HuH-7 (cell line): ENCODE data around the gene CBR4.
"Not testable (repeated sequence)": the region's sequence is repeated elsewhere in the genome, so short reads cannot be mapped to it uniquely, and the experiment has no call there.

Source experiments
- DNase-seq: peaks from one replicate; pipeline ENCODE4 v3.0.0; 2011; ENCODE audit warnings: low spot score

CBR4 gene

GRCh38 chr4:169010125-169011023 is at the start of gene CBR4:
CBR4 (minus strand) TSS chr4:169010255; CDS start chr4:169010089, 166 bp downstream.
- DNase-seq: peak; percentile 90

DNA sequence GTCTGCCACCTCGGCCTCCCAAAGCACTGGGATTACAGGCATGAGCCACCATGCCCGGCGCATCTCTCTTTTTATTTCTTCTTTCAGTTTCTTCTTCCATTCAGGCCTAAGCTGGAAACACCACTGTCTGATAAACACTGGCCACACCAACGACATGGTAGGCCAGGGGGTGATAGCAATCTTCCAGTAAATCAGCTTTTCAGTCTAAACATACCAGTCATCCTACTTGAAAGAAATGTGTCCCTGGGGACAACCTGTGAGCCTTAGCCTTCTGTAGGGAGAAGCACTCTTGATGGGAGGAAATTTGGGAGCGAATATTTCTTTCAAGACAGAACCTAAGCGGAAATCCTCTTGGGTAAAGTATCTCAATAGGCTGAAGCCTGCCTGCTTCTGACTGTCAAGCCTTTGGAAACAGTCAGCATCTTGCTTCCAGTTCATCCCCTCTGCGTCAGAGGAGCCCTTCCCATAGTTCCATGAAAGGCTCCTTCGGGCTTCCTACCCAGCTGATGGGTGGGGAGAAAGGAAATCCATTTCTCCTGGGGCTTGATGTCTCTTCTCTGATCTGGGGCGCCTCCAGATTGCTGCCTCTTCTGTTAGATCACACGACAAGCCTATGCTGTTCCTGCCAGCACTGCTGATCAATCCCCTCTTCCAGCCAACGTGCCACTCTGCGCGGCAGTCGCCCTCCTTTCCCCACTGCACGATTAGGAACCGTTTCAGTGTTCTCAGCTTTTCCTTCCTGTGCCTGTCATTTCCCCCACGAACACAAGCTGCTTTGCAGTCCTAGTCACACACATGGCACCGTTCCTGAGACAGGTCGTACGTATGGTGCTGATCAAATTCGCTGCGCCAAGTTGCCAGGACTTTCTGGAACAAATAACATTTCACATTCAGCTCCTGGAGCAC is 49.5 kb upstream of the CBR4 start:
- no peak for DNase-seq

DNA sequence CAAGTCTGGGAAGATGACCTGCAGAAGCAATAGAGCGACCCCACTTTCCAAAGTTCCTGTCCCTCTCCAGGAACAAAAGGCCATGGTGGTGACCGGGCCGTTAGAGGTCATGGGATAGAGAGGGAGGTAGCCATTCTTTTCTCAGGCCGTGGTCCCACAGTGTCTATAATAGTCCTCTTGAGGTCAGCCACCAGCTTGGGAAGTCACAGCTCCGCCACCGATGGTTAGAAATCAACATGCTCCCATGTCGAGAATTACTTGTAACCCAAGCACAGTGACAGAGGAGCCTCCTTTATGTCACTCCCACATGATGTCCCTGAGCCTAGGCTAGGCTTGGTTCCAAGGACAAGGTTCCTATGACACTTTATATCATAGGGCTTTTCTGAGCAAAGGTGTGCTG is 48.3 kb upstream of the CBR4 start:
- no peak for DNase-seq

DNA sequence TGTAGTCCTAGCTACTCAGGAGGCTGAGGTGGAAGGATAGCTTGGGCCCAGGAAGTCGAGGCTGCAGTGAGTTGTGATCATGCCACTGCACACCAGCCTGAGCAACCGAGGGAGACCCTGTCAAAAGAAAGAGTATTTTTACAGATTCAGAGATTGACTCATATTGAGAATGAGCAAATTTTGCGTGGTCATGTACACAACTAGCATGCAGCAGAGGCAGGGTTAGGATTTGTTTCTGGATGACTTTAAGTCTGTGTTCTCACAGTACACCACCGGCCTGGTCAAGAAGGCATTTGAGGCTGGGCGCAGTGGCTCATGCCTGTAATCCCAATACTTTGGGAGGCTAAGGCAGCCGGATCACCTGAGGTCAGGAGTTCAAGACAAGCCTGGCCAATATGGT is 44.8 kb upstream of the CBR4 start:
- no peak for DNase-seq

GRCh38 chr4:169052594-169052945 is 42.5 kb upstream of the CBR4 start:
- DNase-seq: no peak

DNA sequence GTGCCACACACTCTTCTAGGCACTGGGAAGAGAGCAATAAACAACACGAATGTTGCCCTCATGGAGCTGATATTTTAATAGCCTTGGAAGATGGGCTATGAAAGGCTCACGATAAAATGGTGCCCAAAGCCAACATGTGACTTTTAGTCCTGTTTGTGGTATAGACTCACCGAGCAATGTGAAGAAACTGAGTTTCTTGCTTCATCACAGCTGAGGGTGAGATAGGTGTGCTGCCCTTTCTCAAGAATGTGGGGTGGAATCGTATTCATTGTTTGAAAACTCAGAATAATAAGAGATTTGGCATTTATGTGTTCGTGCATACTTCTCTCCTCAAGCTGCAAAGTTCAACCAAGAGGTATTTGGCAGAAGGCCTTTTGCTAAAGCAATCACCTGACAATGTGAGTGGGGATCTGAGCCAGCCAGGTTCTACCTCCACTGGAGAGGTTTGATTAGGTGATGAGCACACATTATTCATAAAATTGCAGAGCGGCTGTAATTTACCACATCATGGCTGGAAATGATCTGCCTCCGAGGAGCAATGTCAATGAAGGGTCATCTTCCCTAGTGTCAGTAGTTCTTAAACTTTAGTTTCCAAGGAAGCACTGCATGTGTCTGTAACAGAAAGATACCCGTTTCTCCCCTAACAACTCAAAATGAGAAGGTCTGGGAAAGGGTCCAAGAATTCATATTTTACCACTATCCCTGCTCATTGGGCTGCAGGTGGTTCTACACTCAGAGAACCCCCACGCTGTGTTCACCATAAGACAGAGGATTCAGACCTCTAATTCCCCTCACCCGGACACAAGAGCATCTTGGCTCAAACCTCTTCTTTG is 41.9 kb upstream of the CBR4 start:
- DNase-seq: no peak

GRCh38 chr4:169050881-169051760 is 41.1 kb upstream of the CBR4 start:
- no peak for DNase-seq

DNA sequence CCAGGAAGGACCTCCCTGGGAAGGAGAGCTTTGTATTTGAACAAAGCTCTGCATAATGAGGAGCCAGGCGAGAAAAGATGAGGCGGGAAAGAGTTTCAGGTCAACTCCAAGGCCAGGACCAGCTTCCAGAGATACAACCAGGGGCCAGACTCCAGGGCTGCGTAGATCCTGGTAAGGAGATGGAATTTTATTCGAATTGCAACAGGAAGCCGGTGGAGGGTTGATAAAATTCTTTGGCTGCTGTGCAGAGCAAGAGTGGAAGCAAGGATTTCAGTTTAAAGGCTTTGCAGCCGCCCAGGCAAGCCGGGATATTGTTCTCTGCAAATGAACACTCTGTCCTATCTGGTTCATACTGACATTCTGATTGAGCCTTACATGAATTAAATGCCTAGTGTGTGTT is 40.2 kb upstream of the CBR4 start:
- no peak for DNase-seq

DNA sequence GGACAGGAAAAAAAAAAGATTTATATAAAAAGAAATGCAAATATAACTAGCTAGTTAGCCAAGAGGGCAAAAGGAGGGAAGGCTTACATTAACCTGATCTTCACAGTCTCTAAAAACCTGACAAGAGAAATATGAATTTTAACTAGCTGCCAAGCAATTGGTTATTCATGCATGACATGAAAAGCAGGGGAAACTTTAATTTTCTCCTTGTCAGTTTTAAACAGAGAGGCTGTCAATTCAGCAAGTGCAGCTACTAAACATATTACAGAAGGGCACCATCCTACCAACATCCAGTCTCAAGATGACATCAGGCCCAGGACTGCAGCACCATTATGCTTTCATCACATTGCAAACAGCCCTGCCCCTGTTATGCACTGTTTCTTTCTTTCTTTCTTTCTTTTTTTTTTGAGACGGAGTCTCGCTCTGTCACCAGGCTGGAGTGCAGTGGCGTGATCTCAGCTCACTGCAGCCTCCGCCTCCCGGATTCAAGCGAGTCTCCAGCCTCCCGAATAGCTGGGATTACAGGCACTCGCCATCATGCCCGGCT is 38.9 kb upstream of the CBR4 start:
- DNase-seq: no peak

GRCh38 chr4:169047956-169048355 is 37.9 kb upstream of the CBR4 start:
- no peak for DNase-seq

DNA sequence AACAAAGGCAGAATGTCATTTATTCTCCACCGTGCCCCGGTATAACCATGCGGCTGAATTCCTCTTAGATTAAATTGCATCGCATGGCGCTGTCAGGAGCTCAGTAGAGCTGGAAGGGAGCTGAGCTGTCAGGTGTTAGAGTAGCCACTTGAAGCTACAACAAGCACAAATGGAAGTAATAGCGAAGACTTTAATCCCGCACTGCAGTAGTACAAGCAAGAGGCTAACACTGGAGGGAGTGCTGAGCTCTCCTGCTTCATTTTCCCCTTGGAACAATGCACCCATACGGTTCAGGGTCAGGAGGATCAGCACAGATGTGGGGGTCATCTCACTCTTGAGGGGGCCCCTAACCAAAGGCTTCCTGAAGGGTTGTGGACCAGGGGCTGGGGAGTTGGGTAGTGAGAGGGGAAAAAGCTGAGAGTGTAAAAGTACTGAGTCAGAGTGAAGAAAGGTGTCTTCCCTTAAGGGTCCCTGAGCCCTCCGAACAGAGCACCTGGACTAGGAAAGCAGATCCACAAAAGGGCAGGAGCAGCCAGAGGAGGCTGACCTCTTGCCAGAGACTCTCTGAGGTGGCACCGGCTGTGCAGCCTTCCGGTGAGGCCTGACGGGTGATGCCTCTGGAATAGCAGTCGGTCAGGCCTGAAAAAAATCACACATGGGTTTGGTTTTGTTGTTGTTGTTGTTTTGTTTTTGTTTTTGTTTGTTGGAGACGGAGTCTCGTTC is 36.0 kb upstream of the CBR4 start:
- DNase-seq: no peak

GRCh38 chr4:169044714-169045447 is 34.8 kb upstream of the CBR4 start:
- DNase-seq: no peak

DNA sequence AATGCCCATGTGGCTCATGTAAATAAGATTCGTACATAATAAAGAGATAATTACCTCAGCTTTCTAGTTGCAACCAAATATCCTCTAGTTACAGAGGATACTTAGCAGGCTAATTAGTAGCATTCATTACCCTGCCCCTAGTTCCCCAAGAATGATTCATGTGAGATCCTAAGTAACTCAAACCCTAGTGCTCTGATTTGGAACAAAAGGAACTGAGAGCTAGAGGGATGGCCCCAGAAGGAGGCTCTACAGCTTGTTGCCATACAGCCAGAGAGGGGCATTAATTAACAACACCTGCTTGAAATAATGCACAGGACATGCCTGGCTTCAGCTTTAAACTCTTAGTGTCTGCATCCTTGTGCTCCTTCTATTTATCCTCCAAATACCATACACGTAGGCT is 32.6 kb upstream of the CBR4 start:
- DNase-seq: no peak

- DNase-seq: peak; percentile 58
These were observed 30.7 kb upstream of the CBR4 start for GRCh38 chr4:169040559-169041261.

DNA sequence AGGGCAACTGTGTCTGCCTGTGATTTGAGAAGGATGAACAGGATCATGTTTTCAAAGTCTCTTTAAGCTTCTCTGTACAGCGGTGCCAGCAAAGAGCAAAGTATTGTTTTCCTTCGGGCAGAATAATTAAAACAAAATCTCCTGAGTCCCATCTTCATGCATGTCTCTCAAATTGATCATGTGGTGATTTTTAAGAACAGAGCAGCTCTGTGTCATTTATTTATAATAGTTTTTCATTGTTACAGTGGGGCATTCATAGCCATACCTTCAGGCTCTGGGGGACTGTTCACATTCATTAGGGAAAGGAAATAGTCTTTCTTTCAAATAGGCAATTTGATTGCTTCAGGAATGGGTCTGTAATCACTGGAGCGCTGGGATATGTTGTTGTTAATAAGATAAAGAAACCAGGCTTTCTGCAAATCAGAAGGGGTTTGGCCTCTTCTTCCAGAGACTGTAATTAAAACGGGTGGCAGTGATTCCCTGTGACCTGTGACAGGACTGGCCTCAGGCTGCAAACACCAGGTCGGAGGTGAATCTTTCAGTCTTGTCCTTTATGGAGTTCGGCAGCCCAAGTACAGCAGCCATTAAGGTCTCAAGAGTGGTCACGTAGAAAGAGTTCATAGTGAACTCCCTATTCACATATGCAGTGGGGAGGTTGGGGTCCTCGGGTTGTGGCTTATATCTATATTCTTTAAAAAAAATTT is 29.3 kb upstream of the CBR4 start:
- no peak for DNase-seq

DNA sequence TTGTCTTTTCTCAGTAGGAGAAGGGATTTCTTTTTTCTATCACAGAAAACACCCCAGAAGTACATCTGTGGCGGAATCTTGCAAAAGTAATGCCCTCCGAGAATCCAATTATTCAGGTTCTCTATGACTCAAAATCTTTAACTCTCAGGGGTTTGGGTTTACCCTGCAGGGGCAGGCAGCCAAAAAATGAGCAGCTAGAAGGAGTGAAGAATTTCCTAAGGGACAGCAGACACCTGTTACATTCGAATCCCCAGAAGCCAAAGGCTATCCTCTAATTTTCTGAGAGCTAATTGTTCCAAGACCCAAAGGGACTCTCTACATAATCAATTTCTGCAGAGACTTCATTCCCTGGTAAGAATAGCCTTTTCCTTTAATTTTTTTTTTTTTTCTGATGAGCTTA is 27.5 kb upstream of the CBR4 start:
- DNase-seq: no peak

GRCh38 chr4:169035871-169036620 is 26.0 kb upstream of the CBR4 start:
- not testable (repeated sequence) for DNase-seq
